Measurements from ENCODE around the gene OIT3. TPM values are rescaled to one million over a fixed set of nuclear protein-coding genes. Genes with fewer than 3 reads are reported as not detected.
"Not testable (repeated sequence)": the region's sequence is repeated elsewhere in the genome, so short reads cannot be mapped to it uniquely, and the experiment has no call there.

OIT3 gene
- total RNA-seq, 1 experiment from 2014 or later: not detected

- ChIA-PET POLR2A (interaction anchor here (0.6 to 1.5 kb wide), 5 partner anchors 9 to 337 kb away, joined by 3 read pairs; no protein-coding TSS in a partner anchor), CTCF (no interaction called here)
- TF ChIP-seq CTCF (IDR thresholded peaks at IDR 0.05; ENCODE audit: unreplicated experiment): no peak
- Mint-ChIP-seq H3K36me3 (ENCODE audit: insufficient read depth, unreplicated experiment) (peaks cover 12% of the 10 kb centered on the region), H3K4me3 (ENCODE audit: unreplicated experiment) (no peak overlapping the region), H3K27me3 (ENCODE audit: insufficient read depth, unreplicated experiment) (no peaks in the 10 kb centered on the region), H3K27ac (ENCODE audit: low read depth, unreplicated experiment) (peak overlapping the region; percentile 26), H3K9me3 (ENCODE audit: unreplicated experiment) (no peaks in the 10 kb centered on the region), H3K4me1 (ENCODE audit: insufficient read depth, unreplicated experiment) (peaks cover 17% of the 10 kb centered on the region)
- no peak for DNase-seq (ENCODE audit: unreplicated experiment)
- no TSS peak for BruUV-seq (replicated peaks)
- intact Hi-C loops (cut with micrococcal nuclease): no loop called here
Measured at GRCh38 chr10:72890086-72890485, 3.5 kb upstream of the OIT3 start.

GRCh38 chr10:72895236-72895850, 1.8 kb downstream of the OIT3 start:
- H3K27ac Mint-ChIP-seq (ENCODE audit: low read depth, unreplicated experiment): no peak overlapping the region
- TF ChIP-seq CTCF (IDR thresholded peaks at IDR 0.05; ENCODE audit: unreplicated experiment): no peak
- H3K27me3 Mint-ChIP-seq (ENCODE audit: insufficient read depth, unreplicated experiment): no peaks in the 10 kb centered on the region
- H3K4me1 Mint-ChIP-seq (ENCODE audit: insufficient read depth, unreplicated experiment): no peaks in the 10 kb centered on the region
- BruUV-seq (replicated peaks): no TSS peak
- H3K4me3 Mint-ChIP-seq (ENCODE audit: unreplicated experiment): no peak overlapping the region
- intact Hi-C loops (cut with micrococcal nuclease): no loop called here
- ChIA-PET CTCF (interaction anchor here (0.7 kb wide), 2 partner anchors 12 to 14 kb away, joined by 4 read pairs; no protein-coding TSS in a partner anchor), POLR2A (interaction anchor here (0.7 kb wide), 1 partner anchor 31 kb away, joined by 3 read pairs; no protein-coding TSS in a partner anchor)
- H3K9me3 Mint-ChIP-seq (ENCODE audit: unreplicated experiment): no peaks in the 10 kb centered on the region
- H3K36me3 Mint-ChIP-seq (ENCODE audit: insufficient read depth, unreplicated experiment): no peaks in the 10 kb centered on the region
- no peak for DNase-seq (ENCODE audit: unreplicated experiment)

- ChIA-PET CTCF (no interaction called here), POLR2A (interaction anchor here (1.0 kb wide), 1 partner anchor 9 kb away, joined by 3 read pairs; no protein-coding TSS in a partner anchor)
- intact Hi-C loops (cut with micrococcal nuclease): no loop called here
- H3K27ac Mint-ChIP-seq (ENCODE audit: low read depth, unreplicated experiment): no peak overlapping the region
- H3K36me3 Mint-ChIP-seq (ENCODE audit: insufficient read depth, unreplicated experiment): no peaks in the 10 kb centered on the region
- H3K9me3 Mint-ChIP-seq (ENCODE audit: unreplicated experiment): no peaks in the 10 kb centered on the region
- no peak overlapping the region for H3K4me3 Mint-ChIP-seq (ENCODE audit: unreplicated experiment)
- no peaks in the 10 kb centered on the region for H3K27me3 Mint-ChIP-seq (ENCODE audit: insufficient read depth, unreplicated experiment)
- no TSS peak for BruUV-seq (replicated peaks)
- no peaks in the 10 kb centered on the region for H3K4me1 Mint-ChIP-seq (ENCODE audit: insufficient read depth, unreplicated experiment)
- TF ChIP-seq CTCF (IDR thresholded peaks at IDR 0.05; ENCODE audit: unreplicated experiment): no peak
- no peak for DNase-seq (ENCODE audit: unreplicated experiment)
Measured at GRCh38 chr10:72898616-72899015, 5.1 kb downstream of the OIT3 start.

GRCh38 chr10:72899545-72899944, 6.0 kb downstream of the OIT3 start:
- H3K9me3 Mint-ChIP-seq (ENCODE audit: unreplicated experiment): no peaks in the 10 kb centered on the region
- ChIA-PET CTCF (no interaction called here), POLR2A (no interaction called here)
- no peak for TF ChIP-seq CTCF (IDR thresholded peaks at IDR 0.05; ENCODE audit: unreplicated experiment)
- no peak overlapping the region for H3K4me3 Mint-ChIP-seq (ENCODE audit: unreplicated experiment)
- H3K36me3 Mint-ChIP-seq (ENCODE audit: insufficient read depth, unreplicated experiment): no peaks in the 10 kb centered on the region
- no peaks in the 10 kb centered on the region for H3K4me1 Mint-ChIP-seq (ENCODE audit: insufficient read depth, unreplicated experiment)
- no peak for DNase-seq (ENCODE audit: unreplicated experiment)
- no peak overlapping the region for H3K27ac Mint-ChIP-seq (ENCODE audit: low read depth, unreplicated experiment)
- intact Hi-C loops (cut with micrococcal nuclease): no loop called here
- no TSS peak for BruUV-seq (replicated peaks)
- H3K27me3 Mint-ChIP-seq (ENCODE audit: insufficient read depth, unreplicated experiment): no peaks in the 10 kb centered on the region

- H3K4me3 Mint-ChIP-seq (ENCODE audit: unreplicated experiment); H3K4me1 Mint-ChIP-seq (ENCODE audit: insufficient read depth, unreplicated experiment); BruUV-seq (replicated peaks); H3K9me3 Mint-ChIP-seq (ENCODE audit: unreplicated experiment); DNase-seq (ENCODE audit: unreplicated experiment); intact Hi-C loops (cut with micrococcal nuclease); POLR2A ChIA-PET; H3K27me3 Mint-ChIP-seq (ENCODE audit: insufficient read depth, unreplicated experiment); H3K36me3 Mint-ChIP-seq (ENCODE audit: insufficient read depth, unreplicated experiment); CTCF ChIA-PET; H3K27ac Mint-ChIP-seq (ENCODE audit: low read depth, unreplicated experiment): not testable (repeated sequence)
Measured at GRCh38 chr10:72903941-72904446, 10.5 kb downstream of the OIT3 start.

Measured in MCF 10A (cell line).